ENCODE measurements around the gene EPB41L4A.

GRCh38 chr5:112386766-112387165 lies 32.3 kb downstream of the EPB41L4A start:
- no peak for TF ChIP-seq CTCF (IDR thresholded peaks at IDR 0.05; ENCODE audit: extremely low read depth in 1 of 2, insufficient read depth in 1 of 2, low read depth in 1 of 2, low read length in 2 of 2)
- no peak for TF ChIP-seq POLR2A (IDR thresholded peaks at IDR 0.05; ENCODE audit: low read depth, low read length)
- no peak for TF ChIP-seq EZH2 (IDR thresholded peaks at IDR 0.05; ENCODE audit: borderline replicate concordance, low read depth, low read length, severe bottlenecking)
- TF ChIP-seq, protein P1, sequence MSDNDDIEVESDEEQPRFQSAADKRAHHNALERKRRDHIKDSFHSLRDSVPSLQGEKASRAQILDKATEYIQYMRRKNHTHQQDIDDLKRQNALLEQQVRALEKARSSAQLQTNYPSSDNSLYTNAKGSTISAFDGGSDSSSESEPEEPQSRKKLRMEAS (IDR thresholded peaks at IDR 0.05; ENCODE audit: insufficient read depth, insufficient read length): no peak
